HepG2 (cell line): ENCODE data around the gene SULT1B1. TPM values are rescaled to one million over a fixed set of nuclear protein-coding genes. Genes with fewer than 3 reads are reported as not detected.
A peak's percentile ranks its signal among the peaks of the same experiment; 100 is the strongest.

ENCODE experiments used
- BRD4 ChIP-seq: sonication (generic); formaldehyde crosslinking; IDR thresholded peaks from 2 replicates; pipeline ENCODE4 v1.4.0; 2020; ENCODE audit warnings: missing genetic modification reagents
- CEBPB ChIP-seq: IDR thresholded peaks from 2 replicates; pipeline ENCODE4 v1.6.1; 2011; ENCODE audit warnings: low read depth, low read length, improper control_type of control experiment, borderline replicate concordance
- CEBPG ChIP-seq: IDR thresholded peaks from 2 replicates; pipeline ENCODE4 v1.6.1; 2016
- CREB1 ChIP-seq, 2 experiments: fragments of 450-650 bp in 1 of 2; IDR thresholded peaks; 2 replicates each; pipeline ENCODE4 v1.6.1; 2016 to 2017; ENCODE audit warnings: control low read depth in 1 of 2, mild to moderate bottlenecking in 1 of 2, missing compliant biosample characterization in 1 of 2, missing genetic modification characterization in 1 of 2
- GFI1 ChIP-seq: sonication (generic); formaldehyde crosslinking; IDR thresholded peaks from 2 replicates; pipeline ENCODE4 v1.5.0; 2020; ENCODE audit warnings: missing genetic modification reagents, mild to moderate bottlenecking, borderline replicate concordance
- HDAC2 ChIP-seq: sonication (generic); formaldehyde crosslinking; IDR thresholded peaks from 2 replicates; pipeline ENCODE4 v1.4.0; 2020; ENCODE audit warnings: missing genetic modification reagents
- HMG20A ChIP-seq: IDR thresholded peaks from 2 replicates; pipeline ENCODE4 v1.6.1; 2016; ENCODE audit warnings: borderline replicate concordance
- LCORL ChIP-seq, 2 experiments: fragments of 450-650 bp in 1 of 2; sonication (generic) in 1 of 2; formaldehyde crosslinking in 1 of 2; IDR thresholded peaks; 2 replicates each; pipeline versions ENCODE4 v1.5.0 to v1.6.1; 2017 to 2020; ENCODE audit warnings: antibody characterized with exemption in 1 of 2, missing genetic modification reagents in 1 of 2
- NCOA2 ChIP-seq: sonication (generic); formaldehyde crosslinking; IDR thresholded peaks from 2 replicates; pipeline ENCODE4 v1.8.0; 2022; ENCODE audit warnings: inconsistent platforms
- PCBP2 ChIP-seq: fragments of 200-400 bp; formaldehyde crosslinking; optimal IDR thresholded peaks from 2 replicates; pipeline ENCODE3; 2018; ENCODE audit warnings: low read length, low read depth; ENCODE audit not compliant: poor library complexity, severe bottlenecking
- SNAI1 ChIP-seq: sonication (generic); formaldehyde crosslinking; IDR thresholded peaks from 2 replicates; pipeline ENCODE4 v1.5.0; 2020; ENCODE audit warnings: mild to moderate bottlenecking, missing genetic modification reagents, borderline replicate concordance
- SOX13 ChIP-seq, 3 experiments: fragments of 450-650 bp in 1 of 3; sonication (generic) in 1 of 3; formaldehyde crosslinking in 1 of 3; IDR thresholded peaks in 2 of 3; conservative IDR thresholded peaks in 1 of 3; 2 replicates each; pipeline versions ENCODE4 v1.5.0 to v1.6.1; 2016 to 2020; ENCODE audit warnings: antibody characterized with exemption in 1 of 3, mild to moderate bottlenecking in 1 of 3, missing compliant biosample characterization in 1 of 3, missing genetic modification reagents in 1 of 3, moderate library complexity in 1 of 3
- U2AF2 ChIP-seq: fragments of 200-400 bp; formaldehyde crosslinking; IDR thresholded peaks from 2 replicates; pipeline ENCODE4 v1.6.1; 2017; ENCODE audit warnings: low read depth, mild to moderate bottlenecking, low read length
- ZFP41 ChIP-seq: sonication (generic); formaldehyde crosslinking; IDR thresholded peaks from 2 replicates; pipeline ENCODE4 v1.4.0; 2020; ENCODE audit warnings: mild to moderate bottlenecking, missing genetic modification reagents, borderline replicate concordance
- ZNF10 ChIP-seq: sonication (generic); formaldehyde crosslinking; IDR thresholded peaks from 2 replicates; pipeline ENCODE4 v1.4.0; 2020; ENCODE audit warnings: mild to moderate bottlenecking, low read depth, missing genetic modification reagents, borderline replicate concordance
- ZNF224 ChIP-seq: sonication (generic); formaldehyde crosslinking; IDR thresholded peaks from 2 replicates; pipeline ENCODE4 v1.5.0; 2020; ENCODE audit warnings: mild to moderate bottlenecking, missing genetic modification reagents
- ZNF343 ChIP-seq: sonication (generic); formaldehyde crosslinking; IDR thresholded peaks from 2 replicates; pipeline ENCODE4 v1.4.0; 2020; ENCODE audit warnings: mild to moderate bottlenecking, missing genetic modification reagents
- ZNF552 ChIP-seq: sonication (generic); formaldehyde crosslinking; IDR thresholded peaks from 2 replicates; pipeline ENCODE4 v1.9.0; 2022; ENCODE audit warnings: missing genetic modification reagents, mild to moderate bottlenecking, borderline replicate concordance
- polyA plus RNA-seq, 8 experiments: library from polyadenylated mRNA; depleted of rRNA in 3 of 8; stranded (reverse) in 7 of 8; unstranded in 1 of 8; fragments of >200 nt; fragmentation: Illumina TruSeq in 4 of 8; extraction: Trizol in 4 of 8; gene quantifications; 2 replicates each; pipeline versions ENCODE4 v1.2.1 to v1.2.3, GENCODE V29; 2011 to 2016; ENCODE audit warnings: low read depth in 4 of 8, missing spikeins in 1 of 8, mixed read lengths in 1 of 8; ENCODE audit not compliant: insufficient read depth in 1 of 8
- total RNA-seq, 5 experiments: library from RNA; depleted of rRNA; stranded (reverse); fragments of >200 nt; fragmentation: Illumina TruSeq; extraction: Trizol; gene quantifications; 2 replicates each; pipeline ENCODE4 v1.2.3, GENCODE V29; 2016; ENCODE audit warnings: low read depth in 1 of 5
- TF ChIP-seq, protein P1 (sequence below): sonication (generic); formaldehyde crosslinking; IDR thresholded peaks from 2 replicates; pipeline ENCODE4 v1.5.1; 2020; ENCODE audit warnings: missing genetic modification reagents, mild to moderate bottlenecking, borderline replicate concordance
- TF ChIP-seq, protein P2 (sequence below): sonication (generic); formaldehyde crosslinking; IDR thresholded peaks from 2 replicates; pipeline ENCODE4 v1.8.1; 2022; ENCODE audit warnings: low read depth, mild to moderate bottlenecking, missing genetic modification reagents
- TF ChIP-seq, protein P3 (sequence below): IDR thresholded peaks from 2 replicates; pipeline ENCODE4 v1.6.1; 2016; ENCODE audit warnings: low read depth
- TF ChIP-seq, protein P4 (sequence below): sonication (generic); formaldehyde crosslinking; IDR thresholded peaks from 2 replicates; pipeline ENCODE4 v1.5.1; 2020; ENCODE audit warnings: missing genetic modification reagents, mild to moderate bottlenecking, borderline replicate concordance

The SULT1B1 gene
- total and polyA plus RNA-seq, 2 of the 13 experiments (the other 11 are each of a cell fraction or from before 2014, with no cell fraction given) = 0.20 to 0.25 TPM

DNA sequence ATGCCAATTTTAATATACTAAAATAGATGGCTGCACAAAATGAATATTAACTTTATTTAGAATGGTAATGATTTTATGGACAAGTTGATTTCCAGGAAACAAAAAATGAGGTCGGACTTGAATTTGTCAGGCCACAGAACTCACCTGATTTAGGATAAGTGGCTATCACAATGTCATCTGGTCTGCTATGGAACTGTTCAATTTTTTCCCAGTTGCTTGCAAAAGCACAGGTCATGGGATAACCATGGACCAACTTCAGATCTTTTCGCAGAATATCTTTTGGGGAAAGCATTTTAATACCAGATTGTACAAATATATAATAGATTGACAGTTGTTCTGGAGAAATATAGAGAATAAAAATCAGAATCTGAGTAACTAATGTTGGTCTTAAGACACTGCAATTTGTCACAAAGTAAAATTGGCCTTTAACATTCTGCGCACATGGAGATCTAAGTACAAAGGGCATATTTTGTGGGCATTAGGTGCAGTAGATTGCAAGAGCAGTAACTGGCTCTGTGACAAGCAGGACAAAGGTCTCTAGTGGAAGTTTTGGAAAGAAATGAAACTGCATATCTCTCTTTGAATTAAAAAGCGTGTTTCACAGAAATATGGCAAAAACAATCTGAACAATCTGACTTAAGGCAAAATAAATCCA, 5.4 kb downstream of the SULT1B1 start (continued):
- TF ChIP-seq CEBPB (peak; percentile 52; the same call in 1 of the 2 replicates), HMG20A (CRISPR knock-in tag) (peak; percentile 75), HDAC2 (CRISPR knock-in tag) (peak; percentile 55; the same call in 1 of the 2 replicates), LCORL (IDR thresholded peaks at IDR 0.05) (no peak), LCORL (CRISPR knock-in tag; IDR thresholded peaks at IDR 0.05) (peak; percentile 24; the same call in 1 of the 2 replicates), SNAI1 (CRISPR knock-in tag) (no peak), ZNF224 (no peak), GFI1 (CRISPR knock-in tag) (peak; percentile 21; the same call in 1 of the 2 replicates), CEBPG (CRISPR knock-in tag) (peak; percentile 65), ZNF343 (CRISPR knock-in tag) (no peak), NCOA2 (CRISPR knock-in tag) (peak; percentile 31; the same call in 1 of the 2 replicates), U2AF2 (no peak), ZFP41 (CRISPR knock-in tag) (no peak), SOX13 (IDR thresholded peaks at IDR 0.05) (no peak), SOX13 (CRISPR knock-in tag; conservative IDR thresholded peaks at IDR 0.05 in 1 of 2, IDR thresholded peaks at IDR 0.05 in 1 of 2) (peak in 1 of 2 experiments; percentile 59; a peak in 2 of 4 replicates), ZNF10 (no peak), CREB1 (IDR thresholded peaks at IDR 0.05) (no peak), CREB1 (CRISPR knock-in tag; IDR thresholded peaks at IDR 0.05) (peak; percentile 36; the same call in 1 of the 2 replicates), BRD4 (no peak), ZNF552 (CRISPR knock-in tag) (no peak), PCBP2 (no peak)
- TF ChIP-seq, protein P1, sequence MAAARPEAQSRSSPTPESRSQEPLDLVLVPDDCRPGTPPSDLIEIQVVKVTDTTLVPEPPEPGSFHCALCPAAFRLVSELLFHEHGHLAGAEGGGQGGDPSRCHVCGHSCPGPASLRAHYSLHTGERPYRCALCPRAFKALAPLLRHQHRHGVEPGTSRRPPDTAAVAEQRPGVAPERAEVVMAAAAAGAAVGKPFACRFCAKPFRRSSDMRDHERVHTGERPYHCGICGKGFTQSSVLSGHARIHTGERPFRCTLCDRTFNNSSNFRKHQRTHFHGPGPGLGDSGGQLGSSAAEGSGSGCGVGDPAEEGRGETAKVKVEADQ (CRISPR knock-in tag) = 0 out of 2 replicates have a peak, but pooled peaks have one; percentile 70
- TF ChIP-seq, protein P2, sequence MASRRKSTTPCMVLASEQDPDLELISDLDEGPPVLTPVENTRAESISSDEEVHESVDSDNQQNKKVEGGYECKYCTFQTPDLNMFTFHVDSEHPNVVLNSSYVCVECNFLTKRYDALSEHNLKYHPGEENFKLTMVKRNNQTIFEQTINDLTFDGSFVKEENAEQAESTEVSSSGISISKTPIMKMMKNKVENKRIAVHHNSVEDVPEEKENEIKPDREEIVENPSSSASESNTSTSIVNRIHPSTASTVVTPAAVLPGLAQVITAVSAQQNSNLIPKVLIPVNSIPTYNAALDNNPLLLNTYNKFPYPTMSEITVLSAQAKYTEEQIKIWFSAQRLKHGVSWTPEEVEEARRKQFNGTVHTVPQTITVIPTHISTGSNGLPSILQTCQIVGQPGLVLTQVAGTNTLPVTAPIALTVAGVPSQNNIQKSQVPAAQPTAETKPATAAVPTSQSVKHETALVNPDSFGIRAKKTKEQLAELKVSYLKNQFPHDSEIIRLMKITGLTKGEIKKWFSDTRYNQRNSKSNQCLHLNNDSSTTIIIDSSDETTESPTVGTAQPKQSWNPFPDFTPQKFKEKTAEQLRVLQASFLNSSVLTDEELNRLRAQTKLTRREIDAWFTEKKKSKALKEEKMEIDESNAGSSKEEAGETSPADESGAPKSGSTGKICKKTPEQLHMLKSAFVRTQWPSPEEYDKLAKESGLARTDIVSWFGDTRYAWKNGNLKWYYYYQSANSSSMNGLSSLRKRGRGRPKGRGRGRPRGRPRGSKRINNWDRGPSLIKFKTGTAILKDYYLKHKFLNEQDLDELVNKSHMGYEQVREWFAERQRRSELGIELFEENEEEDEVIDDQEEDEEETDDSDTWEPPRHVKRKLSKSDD (CRISPR knock-in tag) = no peak
- TF ChIP-seq, protein P3, sequence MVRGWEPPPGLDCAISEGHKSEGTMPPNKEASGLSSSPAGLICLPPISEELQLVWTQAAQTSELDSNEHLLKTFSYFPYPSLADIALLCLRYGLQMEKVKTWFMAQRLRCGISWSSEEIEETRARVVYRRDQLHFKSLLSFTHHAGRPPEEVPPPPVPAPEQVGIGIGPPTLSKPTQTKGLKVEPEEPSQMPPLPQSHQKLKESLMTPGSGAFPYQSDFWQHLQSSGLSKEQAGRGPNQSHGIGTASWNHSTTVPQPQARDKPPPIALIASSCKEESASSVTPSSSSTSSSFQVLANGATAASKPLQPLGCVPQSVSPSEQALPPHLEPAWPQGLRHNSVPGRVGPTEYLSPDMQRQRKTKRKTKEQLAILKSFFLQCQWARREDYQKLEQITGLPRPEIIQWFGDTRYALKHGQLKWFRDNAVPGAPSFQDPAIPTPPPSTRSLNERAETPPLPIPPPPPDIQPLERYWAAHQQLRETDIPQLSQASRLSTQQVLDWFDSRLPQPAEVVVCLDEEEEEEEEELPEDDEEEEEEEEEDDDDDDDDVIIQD (CRISPR knock-in tag) = peak; percentile 93
- TF ChIP-seq, protein P4, sequence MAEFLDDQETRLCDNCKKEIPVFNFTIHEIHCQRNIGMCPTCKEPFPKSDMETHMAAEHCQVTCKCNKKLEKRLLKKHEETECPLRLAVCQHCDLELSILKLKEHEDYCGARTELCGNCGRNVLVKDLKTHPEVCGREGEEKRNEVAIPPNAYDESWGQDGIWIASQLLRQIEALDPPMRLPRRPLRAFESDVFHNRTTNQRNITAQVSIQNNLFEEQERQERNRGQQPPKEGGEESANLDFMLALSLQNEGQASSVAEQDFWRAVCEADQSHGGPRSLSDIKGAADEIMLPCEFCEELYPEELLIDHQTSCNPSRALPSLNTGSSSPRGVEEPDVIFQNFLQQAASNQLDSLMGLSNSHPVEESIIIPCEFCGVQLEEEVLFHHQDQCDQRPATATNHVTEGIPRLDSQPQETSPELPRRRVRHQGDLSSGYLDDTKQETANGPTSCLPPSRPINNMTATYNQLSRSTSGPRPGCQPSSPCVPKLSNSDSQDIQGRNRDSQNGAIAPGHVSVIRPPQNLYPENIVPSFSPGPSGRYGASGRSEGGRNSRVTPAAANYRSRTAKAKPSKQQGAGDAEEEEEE (CRISPR knock-in tag) = no peak
